ENCODE results near the gene TTF1. TPM values are rescaled to one million over a fixed set of nuclear protein-coding genes. Genes with fewer than 3 reads are reported as not detected.

Gene TTF1
- total RNA-seq, 1 experiment from 2014 or later, result 23.8 TPM

DNA sequence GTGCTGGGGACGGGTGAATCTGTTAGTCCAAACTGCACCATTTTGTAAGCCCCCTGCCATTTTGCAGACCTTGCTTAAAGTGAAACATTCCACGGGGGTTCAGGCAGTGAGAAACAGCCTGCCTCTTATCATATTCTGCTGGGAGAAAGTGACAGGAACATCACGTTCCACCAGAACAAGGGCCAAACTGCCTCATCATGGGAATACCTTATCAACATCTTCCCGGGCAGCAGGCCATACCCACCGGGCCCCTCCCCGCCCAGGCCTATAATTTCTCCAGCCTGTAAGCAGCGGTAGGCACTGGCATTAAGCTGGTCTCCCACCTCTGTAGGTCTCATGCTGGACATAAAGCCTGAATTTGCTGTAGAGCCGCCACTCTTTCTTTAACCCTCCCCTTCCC, 1.9 kb upstream of the TTF1 start:
- ATAC-seq (no peak), DNase-seq (ENCODE audit: low spot score) (no peak)
- Mint-ChIP-seq H3K27me3 (ENCODE audit: low read depth) (peaks cover 30% of the 10 kb centered on the region), H3K4me3 (no peak overlapping the region), H3K9me3 (no peaks in the 10 kb centered on the region), H3K4me1 (peaks cover 30% of the 10 kb centered on the region), H3K27ac (no peak overlapping the region), H3K36me3 (no peaks in the 10 kb centered on the region)
- POLR2A ChIA-PET, result no interaction called here
- CTCF ChIA-PET, result no interaction called here
- TF ChIP-seq GRHL2 (CRISPR knock-in tag; IDR thresholded peaks at IDR 0.05; ENCODE audit: insufficient replicate concordance, severe bottlenecking) (no peak), E2F1 (CRISPR knock-in tag; IDR thresholded peaks at IDR 0.05) (no peak), EMX1 (CRISPR knock-in tag; IDR thresholded peaks at IDR 0.05) (no peak), ELF4 (CRISPR knock-in tag; IDR thresholded peaks at IDR 0.05; ENCODE audit: low read depth) (no peak), ZNF281 (CRISPR knock-in tag; IDR thresholded peaks at IDR 0.05) (no peak)
- TF ChIP-seq, protein P1, sequence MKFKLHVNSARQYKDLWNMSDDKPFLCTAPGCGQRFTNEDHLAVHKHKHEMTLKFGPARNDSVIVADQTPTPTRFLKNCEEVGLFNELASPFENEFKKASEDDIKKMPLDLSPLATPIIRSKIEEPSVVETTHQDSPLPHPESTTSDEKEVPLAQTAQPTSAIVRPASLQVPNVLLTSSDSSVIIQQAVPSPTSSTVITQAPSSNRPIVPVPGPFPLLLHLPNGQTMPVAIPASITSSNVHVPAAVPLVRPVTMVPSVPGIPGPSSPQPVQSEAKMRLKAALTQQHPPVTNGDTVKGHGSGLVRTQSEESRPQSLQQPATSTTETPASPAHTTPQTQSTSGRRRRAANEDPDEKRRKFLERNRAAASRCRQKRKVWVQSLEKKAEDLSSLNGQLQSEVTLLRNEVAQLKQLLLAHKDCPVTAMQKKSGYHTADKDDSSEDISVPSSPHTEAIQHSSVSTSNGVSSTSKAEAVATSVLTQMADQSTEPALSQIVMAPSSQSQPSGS (CRISPR knock-in tag; IDR thresholded peaks at IDR 0.05; ENCODE audit: borderline replicate concordance, low read depth), result no peak
- TF ChIP-seq, protein P2, sequence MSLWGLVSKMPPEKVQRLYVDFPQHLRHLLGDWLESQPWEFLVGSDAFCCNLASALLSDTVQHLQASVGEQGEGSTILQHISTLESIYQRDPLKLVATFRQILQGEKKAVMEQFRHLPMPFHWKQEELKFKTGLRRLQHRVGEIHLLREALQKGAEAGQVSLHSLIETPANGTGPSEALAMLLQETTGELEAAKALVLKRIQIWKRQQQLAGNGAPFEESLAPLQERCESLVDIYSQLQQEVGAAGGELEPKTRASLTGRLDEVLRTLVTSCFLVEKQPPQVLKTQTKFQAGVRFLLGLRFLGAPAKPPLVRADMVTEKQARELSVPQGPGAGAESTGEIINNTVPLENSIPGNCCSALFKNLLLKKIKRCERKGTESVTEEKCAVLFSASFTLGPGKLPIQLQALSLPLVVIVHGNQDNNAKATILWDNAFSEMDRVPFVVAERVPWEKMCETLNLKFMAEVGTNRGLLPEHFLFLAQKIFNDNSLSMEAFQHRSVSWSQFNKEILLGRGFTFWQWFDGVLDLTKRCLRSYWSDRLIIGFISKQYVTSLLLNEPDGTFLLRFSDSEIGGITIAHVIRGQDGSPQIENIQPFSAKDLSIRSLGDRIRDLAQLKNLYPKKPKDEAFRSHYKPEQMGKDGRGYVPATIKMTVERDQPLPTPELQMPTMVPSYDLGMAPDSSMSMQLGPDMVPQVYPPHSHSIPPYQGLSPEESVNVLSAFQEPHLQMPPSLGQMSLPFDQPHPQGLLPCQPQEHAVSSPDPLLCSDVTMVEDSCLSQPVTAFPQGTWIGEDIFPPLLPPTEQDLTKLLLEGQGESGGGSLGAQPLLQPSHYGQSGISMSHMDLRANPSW (CRISPR knock-in tag; conservative IDR thresholded peaks at IDR 0.05; ENCODE audit: low read depth), result no peak

DNA sequence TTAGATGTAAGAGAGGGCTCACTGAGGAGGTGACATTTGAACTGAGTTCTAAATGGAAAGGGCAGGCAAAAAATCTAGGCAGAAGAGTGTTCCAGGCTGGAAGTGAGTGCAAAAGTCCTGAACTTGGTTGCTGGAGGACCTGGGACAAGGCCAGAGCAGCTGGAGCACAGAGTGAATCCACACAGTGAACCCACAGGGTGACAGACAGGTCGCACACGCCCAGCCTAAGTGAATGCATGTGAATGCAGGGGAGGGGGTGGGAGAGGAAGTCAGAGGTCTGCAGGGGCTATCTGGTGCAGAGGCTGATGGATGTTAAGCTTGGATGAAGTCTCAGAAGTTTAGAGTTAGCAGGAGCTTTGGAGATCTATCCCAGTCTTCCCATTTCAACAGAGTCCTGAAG, 556 bp upstream of the TTF1 start:
- Mint-ChIP-seq H3K4me3 (peak overlapping the region; percentile 87), H3K27me3 (ENCODE audit: low read depth) (peaks cover 30% of the 10 kb centered on the region), H3K4me1 (peaks cover 30% of the 10 kb centered on the region), H3K36me3 (peaks cover 5% of the 10 kb centered on the region), H3K27ac (no peak overlapping the region), H3K9me3 (no peaks in the 10 kb centered on the region)
- POLR2A ChIA-PET, result no interaction called here
- CTCF ChIA-PET, result no interaction called here
- no peak for ATAC-seq
- DNase-seq (ENCODE audit: low spot score), result no peak
- TF ChIP-seq, protein P3, sequence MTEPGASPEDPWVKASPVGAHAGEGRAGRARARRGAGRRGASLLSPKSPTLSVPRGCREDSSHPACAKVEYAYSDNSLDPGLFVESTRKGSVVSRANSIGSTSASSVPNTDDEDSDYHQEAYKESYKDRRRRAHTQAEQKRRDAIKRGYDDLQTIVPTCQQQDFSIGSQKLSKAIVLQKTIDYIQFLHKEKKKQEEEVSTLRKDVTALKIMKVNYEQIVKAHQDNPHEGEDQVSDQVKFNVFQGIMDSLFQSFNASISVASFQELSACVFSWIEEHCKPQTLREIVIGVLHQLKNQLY (CRISPR knock-in tag; IDR thresholded peaks at IDR 0.05), result no peak
- no peak for TF ChIP-seq OVOL2 (CRISPR knock-in tag; IDR thresholded peaks at IDR 0.05; ENCODE audit: borderline replicate concordance)
- no peak for TF ChIP-seq NR1H2 (CRISPR knock-in tag; IDR thresholded peaks at IDR 0.05)
- TF ChIP-seq PRRX2 (CRISPR knock-in tag; IDR thresholded peaks at IDR 0.05), result no peak
- TF ChIP-seq, protein P2 (CRISPR knock-in tag; conservative IDR thresholded peaks at IDR 0.05; ENCODE audit: low read depth), result no peak
- TF ChIP-seq ETV6 (CRISPR knock-in tag; IDR thresholded peaks at IDR 0.05), result no peak
- TF ChIP-seq NFE2L1 (CRISPR knock-in tag; IDR thresholded peaks at IDR 0.05), result no peak
- no peak for TF ChIP-seq ZNF281 (CRISPR knock-in tag; IDR thresholded peaks at IDR 0.05)
- TF ChIP-seq CREM (CRISPR knock-in tag; IDR thresholded peaks at IDR 0.05), result no peak
- TF ChIP-seq ESRRA (CRISPR knock-in tag; IDR thresholded peaks at IDR 0.05; ENCODE audit: borderline replicate concordance), result no peak
- TF ChIP-seq JUN (CRISPR knock-in tag; IDR thresholded peaks at IDR 0.05), result no peak
- TF ChIP-seq E2F4 (CRISPR knock-in tag; IDR thresholded peaks at IDR 0.05; ENCODE audit: borderline replicate concordance, low read depth), result no peak
- no peak for TF ChIP-seq TCF7 (CRISPR knock-in tag; IDR thresholded peaks at IDR 0.05; ENCODE audit: low read depth)
- no peak for TF ChIP-seq HMGA2 (CRISPR knock-in tag; IDR thresholded peaks at IDR 0.05)

All from WTC11 (cell line).